Astrocyte (in vitro differentiated cells and primary cell): Measurements from ENCODE around the gene UMODL1.

Experiments used
- EZH2 ChIP-seq: IDR thresholded peaks from 2 replicates; pipeline ENCODE4 v1.6.1; 2012; ENCODE audit warnings: mild to moderate bottlenecking, low read length, inconsistent platforms; ENCODE audit not compliant: insufficient read depth
- TF ChIP-seq, protein P1 (sequence below): IDR thresholded peaks from 2 replicates; pipeline ENCODE4 v1.5.1; 2011; ENCODE audit warnings: low read depth, mild to moderate bottlenecking, inconsistent platforms, low read length, moderate library complexity; ENCODE audit not compliant: insufficient read depth

GRCh38 chr21:42101246-42101645, 30.1 kb downstream of the UMODL1 start:
- TF ChIP-seq, protein P1, sequence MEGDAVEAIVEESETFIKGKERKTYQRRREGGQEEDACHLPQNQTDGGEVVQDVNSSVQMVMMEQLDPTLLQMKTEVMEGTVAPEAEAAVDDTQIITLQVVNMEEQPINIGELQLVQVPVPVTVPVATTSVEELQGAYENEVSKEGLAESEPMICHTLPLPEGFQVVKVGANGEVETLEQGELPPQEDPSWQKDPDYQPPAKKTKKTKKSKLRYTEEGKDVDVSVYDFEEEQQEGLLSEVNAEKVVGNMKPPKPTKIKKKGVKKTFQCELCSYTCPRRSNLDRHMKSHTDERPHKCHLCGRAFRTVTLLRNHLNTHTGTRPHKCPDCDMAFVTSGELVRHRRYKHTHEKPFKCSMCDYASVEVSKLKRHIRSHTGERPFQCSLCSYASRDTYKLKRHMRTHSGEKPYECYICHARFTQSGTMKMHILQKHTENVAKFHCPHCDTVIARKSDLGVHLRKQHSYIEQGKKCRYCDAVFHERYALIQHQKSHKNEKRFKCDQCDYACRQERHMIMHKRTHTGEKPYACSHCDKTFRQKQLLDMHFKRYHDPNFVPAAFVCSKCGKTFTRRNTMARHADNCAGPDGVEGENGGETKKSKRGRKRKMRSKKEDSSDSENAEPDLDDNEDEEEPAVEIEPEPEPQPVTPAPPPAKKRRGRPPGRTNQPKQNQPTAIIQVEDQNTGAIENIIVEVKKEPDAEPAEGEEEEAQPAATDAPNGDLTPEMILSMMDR: no peak
- no peak for TF ChIP-seq EZH2
